HCT116 (cell line): Measurements from ENCODE around the gene ITGAV. TPM values are rescaled to one million over a fixed set of nuclear protein-coding genes. Genes with fewer than 3 reads are reported as not detected.

Experiments used
- ATAC-seq: fragments of 200-7000 bp; cut with Tn5 transposase; 2 replicates; pipeline ENCODE4 v1.9.1; 2020; ENCODE audit warnings: mild to moderate bottlenecking, moderate library complexity
- BruUV-seq: library from RNA; stranded (reverse); fragments of 400-500 nt; replicated peaks from 2 replicates; lab custom pipeline; 2021; lab: Mats Ljungman, UMichigan
- CTCF ChIA-PET: fragments of 300-600 bp; sonication (Branson Sonifier 250); formaldehyde crosslinking; loops from one replicate; lab custom pipeline; 2021; ENCODE audit warnings: antibody characterized with exemption; lab: Charles Lee
- POLR2A ChIA-PET: fragments of 300-600, 350-600 bp; sonication (Branson Sonifier 250); formaldehyde crosslinking; loops from one replicate; lab custom pipeline; 2021; ENCODE audit warnings: antibody characterized with exemption; lab: Charles Lee
- RAD21 ChIA-PET, 2 experiments: fragments of 300-600 bp; sonication (Branson Sonifier 250); formaldehyde crosslinking; loops; one replicate each; lab custom pipeline; 2023; ENCODE audit warnings: low total read pairs in 2 of 2; ENCODE audit not compliant: uncharacterized antibody in 2 of 2, unreplicated experiment in 2 of 2, low non-redundant PET in 1 of 2; lab: Charles Lee
- DNase-seq: peaks from one replicate; pipeline ENCODE4 v3.0.0-alpha.2; 2010; ENCODE audit warnings: low read depth, low spot score
- H2AFZ ChIP-seq: fragments of 200-600 bp; shearing (Covaris generic), sonication (generic); 2 replicates; pipeline ENCODE4 v1.6.1; 2017; ENCODE audit warnings: low read depth, mixed run types, mixed read lengths, antibody characterized with exemption, low read length; ENCODE audit not compliant: poor library complexity, severe bottlenecking
- H3K27ac ChIP-seq: 2 replicates; pipeline ENCODE4 v1.5.1; 2012; ENCODE audit warnings: low read depth, low read length
- H3K27me3 ChIP-seq: fragments of 200-600 bp; sonication (generic); 2 replicates; pipeline ENCODE4 v1.6.1; 2016; ENCODE audit warnings: mixed run types, low read length, mixed read lengths; ENCODE audit not compliant: insufficient read depth
- H3K36me3 ChIP-seq, 2 experiments: fragments of 200-500 bp in 1 of 2; fragments of 200-600 bp in 1 of 2; sonication (Bioruptor generic) in 1 of 2; sonication (generic) in 1 of 2; 2 replicates each; pipeline versions ENCODE4 v1.5.1 to v1.6.1; 2014 to 2016; ENCODE audit warnings: low read length in 2 of 2, inconsistent platforms in 1 of 2, mixed read lengths in 1 of 2, mixed run types in 1 of 2; ENCODE audit not compliant: insufficient read depth in 2 of 2, control insufficient read depth in 1 of 2
- H3K4me1 ChIP-seq, 2 experiments: fragments of 200-600 bp in 1 of 2; sonication (generic) in 1 of 2; 2 replicates each; pipeline versions ENCODE4 v1.5.1 to v1.6.1; 2012 to 2017; ENCODE audit warnings: low read length in 2 of 2, inconsistent platforms in 1 of 2, mild to moderate bottlenecking in 1 of 2, mixed read lengths in 1 of 2, mixed run types in 1 of 2, moderate library complexity in 1 of 2; ENCODE audit not compliant: insufficient read depth in 2 of 2, control insufficient read depth in 1 of 2
- H3K4me2 ChIP-seq: fragments of 200-600 bp; sonication (generic); 2 replicates; pipeline ENCODE4 v1.6.1; 2017; ENCODE audit warnings: mixed run types, low read length, mixed read lengths
- H3K4me3 ChIP-seq, 2 experiments: fragments of 200-600 bp in 1 of 2; sonication (generic) in 1 of 2; replicated peaks in 1 of 2; 2 replicates each; pipeline ENCODE4 v1.5.1; 2011 to 2016; ENCODE audit warnings: low read length in 2 of 2, control low read depth in 1 of 2, low read depth in 1 of 2, mild to moderate bottlenecking in 1 of 2, mixed read lengths in 1 of 2, mixed run types in 1 of 2
- H3K79me2 ChIP-seq: fragments of 200-600 bp; sonication (generic); 2 replicates; pipeline ENCODE4 v1.6.1; 2017; ENCODE audit warnings: mild to moderate bottlenecking, mixed run types, low read length, moderate library complexity, mixed read lengths; ENCODE audit not compliant: insufficient read depth
- H3K9ac ChIP-seq: fragments of 200-600 bp; sonication (generic); 2 replicates; pipeline ENCODE4 v1.6.1; 2016; ENCODE audit warnings: low read length, mixed read lengths
- H3K9me2 ChIP-seq: fragments of 200-600 bp; sonication (generic), shearing (Covaris generic); 2 replicates; pipeline ENCODE4 v1.6.1; 2017; ENCODE audit warnings: mixed run types, mild to moderate bottlenecking, moderate library complexity; ENCODE audit not compliant: insufficient read depth
- H3K9me3 ChIP-seq, 2 experiments: fragments of 200-500 bp in 1 of 2; fragments of 200-600 bp in 1 of 2; sonication (Bioruptor generic) in 1 of 2; sonication (generic) in 1 of 2; 2 replicates each; pipeline ENCODE4 v1.6.1; 2014 to 2017; ENCODE audit warnings: low read length in 2 of 2, mixed read lengths in 2 of 2, inconsistent platforms in 1 of 2, low read depth in 1 of 2, mild to moderate bottlenecking in 1 of 2, mixed run types in 1 of 2, moderate library complexity in 1 of 2; ENCODE audit not compliant: control insufficient read depth in 1 of 2, insufficient read depth in 1 of 2
- H4K20me1 ChIP-seq: fragments of 200-600 bp; sonication (generic), shearing (Covaris generic); 2 replicates; pipeline ENCODE4 v1.6.1; 2017; ENCODE audit warnings: mixed run types, mild to moderate bottlenecking, moderate library complexity; ENCODE audit not compliant: insufficient read depth
- ATF3 ChIP-seq: IDR thresholded peaks from 2 replicates; pipeline ENCODE4 v1.6.1; 2012
- CEBPB ChIP-seq: IDR thresholded peaks from 2 replicates; pipeline ENCODE4 v1.6.1; 2012; ENCODE audit warnings: low read depth
- CTCF ChIP-seq, 3 experiments: fragments of 200-600 bp in 1 of 3; sonication (generic) in 1 of 3; IDR thresholded peaks in 2 of 3; conservative IDR thresholded peaks in 1 of 3; 2 replicates each; pipeline ENCODE4 v1.5.1; 2012 to 2017; ENCODE audit warnings: low read depth in 2 of 3, low read length in 2 of 3, antibody characterized with exemption in 1 of 3, borderline replicate concordance in 1 of 3, control low read depth in 1 of 3, mild to moderate bottlenecking in 1 of 3, mixed read lengths in 1 of 3, mixed run types in 1 of 3, moderate library complexity in 1 of 3; ENCODE audit not compliant: insufficient read depth in 1 of 3
- MAX ChIP-seq: IDR thresholded peaks from 2 replicates; pipeline ENCODE4 v1.6.1; 2012
- POLR2AphosphoS5 ChIP-seq: IDR thresholded peaks from 2 replicates; pipeline ENCODE4 v1.6.1; 2011; ENCODE audit warnings: mild to moderate bottlenecking, low read depth, low read length, moderate library complexity
- SP1 ChIP-seq: IDR thresholded peaks from 2 replicates; pipeline ENCODE4 v1.6.1; 2012; ENCODE audit warnings: low read depth
- ZFX ChIP-seq: fragments of 450-650 bp; IDR thresholded peaks from 2 replicates; pipeline ENCODE4 v1.6.1; 2017
- intact Hi-C: fragments of 100-400 bp; cut with micrococcal nuclease; formaldehyde crosslinking; loops from 2 replicates; pipeline ENCODE4 v1.10.0; 2022
- total RNA-seq: library from RNA; stranded (reverse); gene quantifications from one replicate; pipeline ENCODE4 v1.2.1, GENCODE V29; 2021; ENCODE audit not compliant: unreplicated experiment

ITGAV gene
- total RNA-seq, 1 experiment from 2014 or later = 36.3 TPM

- no peak overlapping the region for H3K9ac ChIP-seq
- no peaks in the 10 kb centered on the region for H4K20me1 ChIP-seq
- CTCF ChIA-PET = interaction anchor here (0.6 to 4.2 kb wide), 6 partner anchors 121 to 241 kb away, joined by 3 to 33 read pairs (median 4); partner anchors contain the start of gene ZC3H15
- TF ChIP-seq CEBPB = no peak
- TF ChIP-seq SP1 = no peak
- no peak for TF ChIP-seq CTCF (IDR thresholded peaks at IDR 0.05 in 2 of 3, conservative IDR thresholded peaks at IDR 0.05 in 1 of 3; ENCODE audit: borderline replicate concordance in 1 of 3, insufficient read depth in 1 of 3, low read depth in 2 of 3, low read length in 2 of 3)
- TF ChIP-seq MAX = no peak
- TF ChIP-seq POLR2AphosphoS5 = no peak
- no peak for TF ChIP-seq ATF3
- no peak for TF ChIP-seq ZFX
- no peak overlapping the region for H3K4me2 ChIP-seq
- no peaks in the 10 kb centered on the region for H3K27me3 ChIP-seq
- RAD21 ChIA-PET = no interaction called here
- no peaks in the 10 kb centered on the region for H3K79me2 ChIP-seq
- H3K4me3 ChIP-seq = no peak overlapping the region
- no peaks in the 10 kb centered on the region for H3K9me3 ChIP-seq
- no peak overlapping the region for H3K27ac ChIP-seq
- POLR2A ChIA-PET = interaction anchor here (0.8 kb wide), 1 partner anchor 155 kb away, joined by 3 read pairs; the partner anchor contains the start of gene ZC3H15
- no peaks in the 10 kb centered on the region for H3K4me1 ChIP-seq
- no peak overlapping the region for H2AFZ ChIP-seq
- BruUV-seq = no TSS peak
- H3K9me2 ChIP-seq = no peaks in the 10 kb centered on the region
- H3K36me3 ChIP-seq = peaks cover 0 to 2% of the 10 kb centered on the region in 2 experiments; a peak in 1 of 4 replicates
- ATAC-seq = peak; percentile 25; the same call in 1 of the 2 replicates
- intact Hi-C loops = loop anchor here (1.0 kb wide), 1 partner anchor 137 kb away; no protein-coding TSS in a partner anchor
- DNase-seq = no peak
Observed at GRCh38 chr2:186641132-186641806, 51.4 kb downstream of the ITGAV start.
